B cell (primary cell): Measurements from ENCODE around the gene ELANE. TPM values are rescaled to one million over a fixed set of nuclear protein-coding genes. Genes with fewer than 3 reads are reported as not detected.
A peak's percentile ranks its signal among the peaks of the same experiment; 100 is the strongest.
"Not testable (repeated sequence)": the region's sequence is repeated elsewhere in the genome, so short reads cannot be mapped to it uniquely, and the experiment has no call there.

Source experiments
- ATAC-seq: fragments of 200-7000 bp; cut with Tn5 transposase; one replicate; pipeline ENCODE4 v1.10.0; 2021; ENCODE audit warnings: low read depth, mild to moderate bottlenecking, moderate number of reproducible peaks, moderate library complexity
- CTCF ChIA-PET: fragments of 350-600 bp; sonication (Branson Sonifier 250); formaldehyde crosslinking; loops from one replicate; lab custom pipeline; 2021; ENCODE audit warnings: antibody characterized with exemption, inconsistent platforms; lab: Charles Lee
- POLR2A ChIA-PET: fragments of 350-600 bp; sonication (Branson Sonifier 250); formaldehyde crosslinking; loops from one replicate; lab custom pipeline; 2021; ENCODE audit warnings: antibody characterized with exemption; lab: Charles Lee
- DNase-seq: peaks from one replicate; pipeline ENCODE4 v3.0.0; 2013
- H2AFZ ChIP-seq: 2 replicates; pipeline ENCODE4 v1.6.1; 2012; ENCODE audit warnings: mild to moderate bottlenecking, low read depth, low read length; ENCODE audit not compliant: insufficient read depth, poor library complexity, severe bottlenecking
- H3K27ac ChIP-seq, 2 donors: 1 replicate in 1 of 2; 2 replicates in 1 of 2; pipeline ENCODE4 v1.5.1; 2012 to 2013; ENCODE audit warnings: low read length in 2 of 2, mild to moderate bottlenecking in 2 of 2, moderate library complexity in 1 of 2
- H3K27me3 ChIP-seq, 4 experiments: fragments of 200-600 bp in 1 of 4; sonication (generic) in 1 of 4; replicated peaks in 1 of 4; 1 replicate in 2 of 4; 2 replicates in 2 of 4; pipeline versions ENCODE4 v1.6.1 to v1.7.0; 2013 to 2016; ENCODE audit warnings: low read length in 3 of 4, mild to moderate bottlenecking in 2 of 4, mixed read lengths in 1 of 4, moderate library complexity in 1 of 4; ENCODE audit not compliant: insufficient read depth in 4 of 4, control insufficient read depth in 3 of 4; ENCODE audit errors: control extremely low read depth in 1 of 4
- H3K36me3 ChIP-seq, 2 experiments: replicated peaks in 1 of 2; 1 replicate in 1 of 2; 2 replicates in 1 of 2; pipeline versions ENCODE4 v1.6.1 to v1.7.1; 2013; ENCODE audit warnings: low read length in 1 of 2; ENCODE audit not compliant: insufficient read depth in 2 of 2, control insufficient read depth in 1 of 2; ENCODE audit errors: control extremely low read depth in 1 of 2, extremely low read depth in 1 of 2
- H3K4me1 ChIP-seq, 2 donors: fragments of 200-600 bp in 1 of 2; sonication (generic) in 1 of 2; 1 replicate in 1 of 2; 2 replicates in 1 of 2; pipeline versions ENCODE4 v1.5.1 to v1.6.1; 2013 to 2017; ENCODE audit warnings: low read length in 2 of 2; ENCODE audit not compliant: control insufficient read depth in 2 of 2, insufficient read depth in 2 of 2
- H3K4me2 ChIP-seq: replicated peaks from 2 replicates; pipeline ENCODE3; 2012; ENCODE audit warnings: mild to moderate bottlenecking, low read depth, low read length; ENCODE audit not compliant: poor library complexity, severe bottlenecking
- H3K4me3 ChIP-seq, 5 experiments: fragments of 200-600 bp in 1 of 5; sonication (generic) in 1 of 5; 1 replicate in 3 of 5; 2 replicates in 2 of 5; pipeline versions ENCODE4 v1.5.1 to v1.7.0; 2011 to 2016; ENCODE audit warnings: low read length in 4 of 5, mild to moderate bottlenecking in 4 of 5, low read depth in 2 of 5, control low read depth in 1 of 5, moderate library complexity in 1 of 5; ENCODE audit not compliant: insufficient read depth in 1 of 5; ENCODE audit errors: control extremely low read depth in 1 of 5, extremely low read depth in 1 of 5
- H3K79me2 ChIP-seq: fragments of 200-600 bp; sonication (generic); one replicate; pipeline ENCODE4 v1.6.0; 2016; ENCODE audit warnings: low read length; ENCODE audit not compliant: control insufficient read depth, insufficient read depth
- H3K9ac ChIP-seq: fragments of 200-600 bp; sonication (generic); 2 replicates; pipeline ENCODE4 v1.6.1; 2017; ENCODE audit warnings: mild to moderate bottlenecking, low read length, moderate library complexity
- H3K9me3 ChIP-seq, 3 donors: one replicate each; pipeline versions ENCODE4 v1.6.1 to v1.7.1; 2013; ENCODE audit warnings: low read length in 2 of 3; ENCODE audit not compliant: control insufficient read depth in 2 of 3, insufficient read depth in 1 of 3; ENCODE audit errors: control extremely low read depth in 1 of 3
- H4K20me1 ChIP-seq: 2 replicates; pipeline ENCODE4 v1.6.0; 2012; ENCODE audit warnings: mild to moderate bottlenecking, low read length; ENCODE audit not compliant: insufficient read depth, control insufficient read depth, poor library complexity, severe bottlenecking
- H3K27ac Mint-ChIP-seq: one replicate; pipeline ENCODE4 v1.8.0; 2021; ENCODE audit warnings: mixed read lengths
- H3K27me3 Mint-ChIP-seq: one replicate; pipeline ENCODE4 v1.8.0; 2021; ENCODE audit warnings: mixed read lengths
- H3K4me1 Mint-ChIP-seq: one replicate; pipeline ENCODE4 v1.8.0; 2021; ENCODE audit warnings: mixed read lengths
- H3K4me3 Mint-ChIP-seq: one replicate; pipeline ENCODE4 v1.8.0; 2021; ENCODE audit warnings: mixed read lengths
- H3K9me3 Mint-ChIP-seq: one replicate; pipeline ENCODE4 v1.8.0; 2022; ENCODE audit warnings: mixed read lengths; ENCODE audit not compliant: insufficient read depth
- EZH2 ChIP-seq: IDR thresholded peaks from 2 replicates; pipeline ENCODE4 v1.6.1; 2012; ENCODE audit warnings: borderline replicate concordance, low read depth, mild to moderate bottlenecking, moderate library complexity, low read length; ENCODE audit not compliant: insufficient read depth, poor library complexity, severe bottlenecking
- WGBS: methylation state at CpG from one replicate; pipeline ENCODE4 v1.1.5; 2013; ENCODE audit warnings: missing lambda C conversion rate; ENCODE audit not compliant: insufficient coverage; 5-methylcytosine and 5-hydroxymethylcytosine counted together
- intact Hi-C: fragments of 100-400 bp; cut with micrococcal nuclease; formaldehyde crosslinking; loops from one replicate; pipeline ENCODE4 v1.10.0; 2022
- polyA plus RNA-seq: library from polyadenylated mRNA; depleted of rRNA; stranded (reverse); fragments of >200 nt; gene quantifications from 2 replicates; pipeline ENCODE4 v1.2.3, GENCODE V29; 2012
- total RNA-seq, 2 donors: library from RNA; stranded (reverse); fragments of 120-200 nt in 1 of 2; gene quantifications; 1 replicate in 1 of 2; 2 replicates in 1 of 2; pipeline versions ENCODE4 v1.2.3 to v1.2.4, GENCODE V29; 2013 to 2022
- TF ChIP-seq, protein P1 (sequence below): fragments of 200-600 bp; IDR thresholded peaks from one replicate; pipeline ENCODE4 v1.8.0; 2022; ENCODE audit warnings: antibody characterized with exemption, mild to moderate bottlenecking

The ELANE gene
- total and polyA plus RNA-seq, 2 donors (not counting 1 experiment from before 2014, with no cell fraction given), result 0.18 TPM; not detected in 1

DNA sequence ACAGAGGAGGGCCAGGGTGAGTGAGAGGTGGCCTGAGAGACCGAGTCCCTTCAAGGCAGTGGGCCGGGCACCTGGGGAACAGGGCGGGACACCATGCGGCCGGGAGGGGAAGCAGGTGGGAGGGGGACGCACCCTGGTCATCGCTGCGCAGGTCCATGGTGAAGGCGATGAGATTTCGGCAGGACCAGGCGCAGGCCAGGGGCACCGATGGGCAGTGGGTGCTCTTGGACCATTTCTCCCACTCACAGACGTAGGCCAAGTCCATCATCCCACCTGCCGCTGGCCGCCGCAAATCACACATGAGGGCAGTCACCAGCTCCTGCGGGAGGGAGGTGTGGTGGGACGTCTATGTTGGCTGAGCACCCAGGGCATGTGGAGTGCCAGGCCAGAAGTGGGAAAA is 38.7 kb downstream of the ELANE start:
- Histone ChIP-seq H3K79me2 (peaks cover 35% of the 10 kb centered on the region), H3K27ac (no peak overlapping the region), H3K36me3 (peaks cover 0 to 31% of the 10 kb centered on the region in 2 experiments), H2AFZ (no peak overlapping the region), H4K20me1 (peaks cover 24% of the 10 kb centered on the region), H3K9ac (no peak overlapping the region), H3K27me3 (no peaks in the 10 kb centered on the region), H3K9me3 (no peaks in the 10 kb centered on the region), H3K4me3 (no peak overlapping the region), H3K4me1 (peaks cover 5 to 38% of the 10 kb centered on the region in 2 donors), H3K4me2 (no peak overlapping the region)
- WGBS, result over 99% methylated on average over 17 of the region's 18 CpGs
- intact Hi-C loops, result no loop called here
- TF ChIP-seq, protein P1, sequence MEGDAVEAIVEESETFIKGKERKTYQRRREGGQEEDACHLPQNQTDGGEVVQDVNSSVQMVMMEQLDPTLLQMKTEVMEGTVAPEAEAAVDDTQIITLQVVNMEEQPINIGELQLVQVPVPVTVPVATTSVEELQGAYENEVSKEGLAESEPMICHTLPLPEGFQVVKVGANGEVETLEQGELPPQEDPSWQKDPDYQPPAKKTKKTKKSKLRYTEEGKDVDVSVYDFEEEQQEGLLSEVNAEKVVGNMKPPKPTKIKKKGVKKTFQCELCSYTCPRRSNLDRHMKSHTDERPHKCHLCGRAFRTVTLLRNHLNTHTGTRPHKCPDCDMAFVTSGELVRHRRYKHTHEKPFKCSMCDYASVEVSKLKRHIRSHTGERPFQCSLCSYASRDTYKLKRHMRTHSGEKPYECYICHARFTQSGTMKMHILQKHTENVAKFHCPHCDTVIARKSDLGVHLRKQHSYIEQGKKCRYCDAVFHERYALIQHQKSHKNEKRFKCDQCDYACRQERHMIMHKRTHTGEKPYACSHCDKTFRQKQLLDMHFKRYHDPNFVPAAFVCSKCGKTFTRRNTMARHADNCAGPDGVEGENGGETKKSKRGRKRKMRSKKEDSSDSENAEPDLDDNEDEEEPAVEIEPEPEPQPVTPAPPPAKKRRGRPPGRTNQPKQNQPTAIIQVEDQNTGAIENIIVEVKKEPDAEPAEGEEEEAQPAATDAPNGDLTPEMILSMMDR, result no peak
- TF ChIP-seq EZH2, result no peak
- H3K27ac Mint-ChIP-seq, result peak overlapping the region; percentile 59
- ChIA-PET CTCF (no interaction called here), POLR2A (interaction anchor here (0.6 kb wide), 1 partner anchor 15 kb away, joined by 4 read pairs; no protein-coding TSS in a partner anchor)
- H3K27me3 Mint-ChIP-seq, result no peaks in the 10 kb centered on the region
- ATAC-seq (no peak), DNase-seq (no peak)
- no peaks in the 10 kb centered on the region for H3K9me3 Mint-ChIP-seq
- peak overlapping the region; percentile 73 for H3K4me3 Mint-ChIP-seq
- peaks cover 17% of the 10 kb centered on the region for H3K4me1 Mint-ChIP-seq

DNA sequence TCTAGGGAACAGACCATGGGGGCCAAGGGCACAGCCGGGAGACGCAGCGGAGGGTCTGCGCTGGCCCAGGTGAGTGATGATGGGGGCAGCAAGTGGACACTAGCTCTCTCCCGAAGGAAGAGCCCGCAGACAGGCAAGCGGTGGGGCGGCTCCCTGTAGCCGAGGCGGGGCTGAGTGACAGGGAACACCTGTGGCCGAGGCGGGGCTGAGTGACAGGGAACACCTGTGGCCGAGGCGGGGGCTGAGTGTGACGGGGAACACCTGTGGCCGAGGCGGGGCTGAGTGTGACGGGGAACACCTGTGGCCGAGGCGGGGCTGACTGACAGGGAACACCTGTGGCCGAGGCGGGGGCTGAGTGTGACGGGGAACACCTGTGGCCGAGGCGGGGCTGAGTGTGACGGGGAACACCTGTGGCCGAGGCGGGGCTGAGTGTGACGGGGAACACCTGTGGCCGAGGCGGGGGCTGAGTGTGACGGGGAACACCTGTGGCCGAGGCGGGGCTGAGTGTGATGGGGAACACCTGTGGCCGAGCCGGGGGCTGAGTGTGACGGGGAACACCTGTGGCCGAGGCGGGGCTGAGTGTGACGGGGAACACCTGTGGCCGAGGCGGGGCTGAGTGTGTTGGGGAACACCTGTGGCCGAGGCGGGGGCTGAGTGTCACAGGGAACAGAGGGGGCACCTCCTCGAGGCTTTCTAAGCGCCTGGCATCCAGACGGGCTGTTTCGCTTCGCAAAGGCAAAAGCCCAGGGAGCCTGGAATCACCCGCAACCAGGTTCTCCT is 39.5 kb downstream of the ELANE start:
- ATAC-seq, H3K9me3 Mint-ChIP-seq, H3K9me3 ChIP-seq, H3K27me3 Mint-ChIP-seq, H3K27me3 ChIP-seq, H2AFZ ChIP-seq: not testable (repeated sequence)
- peaks cover 21% of the 10 kb centered on the region for H4K20me1 ChIP-seq
- H3K4me3 ChIP-seq, result peak overlapping the region in 3 of 5 experiments; percentile 76 to 91 (median 79)
- H3K27ac Mint-ChIP-seq, result peak overlapping the region; percentile 77
- H3K4me1 ChIP-seq, result peaks cover 5 to 38% of the 10 kb centered on the region in 2 donors
- H3K4me2 ChIP-seq, result peak overlapping the region; percentile 92
- H3K27ac ChIP-seq, result peak overlapping the region; percentile 68 to 98
- H3K79me2 ChIP-seq, result peaks cover 31% of the 10 kb centered on the region
- WGBS, result 81% methylated on average over 34 of the region's 50 CpGs
- H3K4me3 Mint-ChIP-seq, result peak overlapping the region; percentile 78
- POLR2A ChIA-PET, result interaction anchor here (3.8 kb wide), 1 partner anchor 15 kb away, joined by 56 read pairs; no protein-coding TSS in a partner anchor
- H3K36me3 ChIP-seq, result peaks cover 0 to 28% of the 10 kb centered on the region in 2 experiments
- H3K4me1 Mint-ChIP-seq, result peaks cover 17% of the 10 kb centered on the region
- intact Hi-C loops, result loop anchor here (2.0 kb wide), 1 partner anchor 29 kb away; no protein-coding TSS in a partner anchor
- DNase-seq, result peak; percentile 55
- CTCF ChIA-PET, result interaction anchor here (1.7 to 2.6 kb wide), 3 partner anchors 27 to 34 kb away, joined by 4 to 17 read pairs (median 4); no protein-coding TSS in a partner anchor
- H3K9ac ChIP-seq, result peak overlapping the region; percentile 90
